Breast epithelium (tissue), 4 donors: ENCODE data around the gene ZBTB40. TPM values are rescaled to one million over a fixed set of nuclear protein-coding genes. Genes with fewer than 3 reads are reported as not detected.

Source experiments
- DNase-seq, 2 donors: peaks; one replicate each; pipeline ENCODE4 v3.0.0-alpha.2; 2019; ENCODE audit warnings: low spot score in 2 of 2
- H3K27ac ChIP-seq, 2 donors: fragments of 200-600 bp; sonication (generic) in 1 of 2; one replicate each; pipeline ENCODE4 v1.5.1; 2016 to 2019; ENCODE audit warnings: mild to moderate bottlenecking in 1 of 2
- H3K27me3 ChIP-seq, 2 donors: fragments of 200-600 bp; sonication (generic) in 1 of 2; one replicate each; pipeline versions ENCODE4 v1.5.1 to v1.6.0; 2017 to 2019; ENCODE audit warnings: control low read depth in 1 of 2, mild to moderate bottlenecking in 1 of 2
- H3K36me3 ChIP-seq: fragments of 200-600 bp; one replicate; pipeline ENCODE4 v1.5.1; 2019
- H3K4me1 ChIP-seq, 2 donors: fragments of 200-600 bp; sonication (generic); one replicate each; pipeline ENCODE4 v1.5.1; 2016 to 2019; ENCODE audit warnings: control low read depth in 1 of 2
- H3K4me3 ChIP-seq, 3 donors: fragments of 200-600 bp; sonication (generic); 1 replicate in 2 of 3; 2 replicates in 1 of 3; pipeline ENCODE4 v1.5.1; 2016 to 2019; ENCODE audit warnings: mild to moderate bottlenecking in 3 of 3, moderate library complexity in 2 of 3
- H3K9me3 ChIP-seq, 2 donors: fragments of 200-600 bp; sonication (generic) in 1 of 2; one replicate each; pipeline ENCODE4 v1.5.1; 2016 to 2019; ENCODE audit warnings: control low read depth in 1 of 2
- CTCF ChIP-seq, 3 donors: fragments of 450-650 bp; IDR thresholded peaks; one replicate each; pipeline ENCODE4 v1.5.1; 2016 to 2017; ENCODE audit warnings: antibody characterized with exemption in 3 of 3, mild to moderate bottlenecking in 3 of 3, moderate library complexity in 3 of 3
- POLR2A ChIP-seq: fragments of 450-650 bp; IDR thresholded peaks from one replicate; pipeline ENCODE4 v1.6.1; 2016; ENCODE audit warnings: antibody characterized with exemption, mild to moderate bottlenecking, moderate library complexity
- POLR2AphosphoS5 ChIP-seq, 3 donors: sonication (generic); formaldehyde crosslinking; IDR thresholded peaks; one replicate each; pipeline ENCODE4 v1.6.1; 2017; ENCODE audit warnings: antibody characterized with exemption in 3 of 3
- intact Hi-C: fragments of 100-400 bp; cut with DNase I; formaldehyde crosslinking; loops from one replicate; pipeline ENCODE4 v1.15.1; 2023; ENCODE audit warnings: low total_unique reads
- total RNA-seq, 3 donors: library from RNA; depleted of rRNA; stranded (reverse); fragments of >200 nt; gene quantifications; one replicate each; pipeline ENCODE4 v1.1.0, GENCODE V29; 2016

Gene ZBTB40
- total RNA-seq, 3 donors from 2014 or later = 15.7 to 24.6 (median 22.0) TPM

- H3K9me3 ChIP-seq = no peaks in the 10 kb centered on the region
- DNase-seq = no peak
- H3K4me1 ChIP-seq = no peaks in the 10 kb centered on the region
- intact Hi-C loops = no loop called here
- no peak overlapping the region for H3K27ac ChIP-seq
- H3K4me3 ChIP-seq = no peak overlapping the region
- TF ChIP-seq POLR2AphosphoS5 (IDR thresholded peaks at IDR 0.05) (no peak), POLR2A (no peak), CTCF (IDR thresholded peaks at IDR 0.05) (no peak)
- no peaks in the 10 kb centered on the region for H3K27me3 ChIP-seq
- H3K36me3 ChIP-seq = peaks cover 3% of the 10 kb centered on the region
Observed at GRCh38 chr1:22524481-22524880, 72.8 kb downstream of the ZBTB40 start.

GRCh38 chr1:22525211-22525610 is 73.6 kb downstream of the ZBTB40 start:
- no peak for DNase-seq
- Histone ChIP-seq H3K36me3 (peaks cover 3% of the 10 kb centered on the region), H3K27me3 (no peaks in the 10 kb centered on the region), H3K9me3 (no peaks in the 10 kb centered on the region), H3K4me1 (no peaks in the 10 kb centered on the region), H3K27ac (no peak overlapping the region), H3K4me3 (no peak overlapping the region)
- intact Hi-C loops = no loop called here
- no peak for TF ChIP-seq POLR2A

GRCh38 chr1:22525646-22526045 is 74.0 kb downstream of the ZBTB40 start:
- Histone ChIP-seq H3K9me3 (no peaks in the 10 kb centered on the region), H3K27ac (no peak overlapping the region), H3K4me1 (no peaks in the 10 kb centered on the region), H3K27me3 (no peaks in the 10 kb centered on the region), H3K36me3 (peaks cover 3% of the 10 kb centered on the region), H3K4me3 (no peak overlapping the region)
- DNase-seq = no peak
- intact Hi-C loops = no loop called here
- TF ChIP-seq CTCF (IDR thresholded peaks at IDR 0.05) = no peak
- no peak for TF ChIP-seq POLR2AphosphoS5 (IDR thresholded peaks at IDR 0.05)
- TF ChIP-seq POLR2A = no peak

GRCh38 chr1:22526098-22526497 is 74.4 kb downstream of the ZBTB40 start:
- Histone ChIP-seq H3K9me3 (no peaks in the 10 kb centered on the region), H3K36me3 (peaks cover 3% of the 10 kb centered on the region), H3K4me3 (no peak overlapping the region), H3K27me3 (no peaks in the 10 kb centered on the region), H3K4me1 (no peaks in the 10 kb centered on the region), H3K27ac (no peak overlapping the region)
- intact Hi-C loops = no loop called here
- TF ChIP-seq CTCF (IDR thresholded peaks at IDR 0.05) (no peak), POLR2AphosphoS5 (IDR thresholded peaks at IDR 0.05) (no peak), POLR2A (no peak)
- no peak for DNase-seq

- Histone ChIP-seq H3K27ac (no peak overlapping the region), H3K27me3 (no peaks in the 10 kb centered on the region), H3K4me3 (no peak overlapping the region), H3K4me1 (no peaks in the 10 kb centered on the region), H3K9me3 (no peaks in the 10 kb centered on the region), H3K36me3 (peaks cover 3% of the 10 kb centered on the region)
- no peak for DNase-seq
- TF ChIP-seq POLR2A (no peak), CTCF (IDR thresholded peaks at IDR 0.05) (no peak), POLR2AphosphoS5 (IDR thresholded peaks at IDR 0.05) (no peak)
- intact Hi-C loops = no loop called here
Observed at GRCh38 chr1:22526677-22527076, 75.0 kb downstream of the ZBTB40 start.

GRCh38 chr1:22527122-22527521 is 75.5 kb downstream of the ZBTB40 start:
- peaks cover 3% of the 10 kb centered on the region for H3K36me3 ChIP-seq
- H3K4me1 ChIP-seq = no peaks in the 10 kb centered on the region
- no peaks in the 10 kb centered on the region for H3K9me3 ChIP-seq
- TF ChIP-seq POLR2AphosphoS5 (IDR thresholded peaks at IDR 0.05) = no peak
- no peak for TF ChIP-seq POLR2A
- no peak for TF ChIP-seq CTCF (IDR thresholded peaks at IDR 0.05)
- no peak for DNase-seq
- no peaks in the 10 kb centered on the region for H3K27me3 ChIP-seq
- no peak overlapping the region for H3K4me3 ChIP-seq
- H3K27ac ChIP-seq = no peak overlapping the region
- intact Hi-C loops = no loop called here
